ENCODE measurements around the gene TRIO. TPM values are rescaled to one million over a fixed set of nuclear protein-coding genes. Genes with fewer than 3 reads are reported as not detected.

The TRIO gene
- total and polyA plus RNA-seq, 10 of the 15 experiments (the other 5 are each of a cell fraction or from before 2014, with no cell fraction given): 5.1 to 96.4 (median 44.6) TPM

DNA sequence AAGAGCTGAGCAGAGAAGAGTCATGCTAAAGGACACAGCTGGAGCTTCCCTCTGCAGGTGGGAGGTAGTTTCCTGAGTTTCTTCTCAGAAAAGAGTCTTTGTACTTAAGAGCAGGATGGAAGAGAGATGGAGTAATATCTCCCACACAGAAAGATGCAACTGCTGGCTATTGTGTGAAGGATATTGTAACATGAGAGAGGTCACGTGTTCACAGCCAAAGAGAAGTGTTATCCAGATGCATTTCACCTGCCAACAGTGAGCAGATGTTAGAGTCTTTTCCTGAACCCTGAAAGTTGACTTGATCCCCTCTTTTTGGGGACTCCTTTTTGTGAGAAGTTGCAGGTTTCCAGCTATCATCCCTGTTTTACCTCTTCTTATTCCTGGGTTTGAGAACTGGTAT is 14.0 kb upstream of the TRIO start:
- TF ChIP-seq CHD4 (IDR thresholded peaks at IDR 0.05): no peak
- peak; percentile 45; the same call in 1 of the 2 replicates for TF ChIP-seq RAD51 (IDR thresholded peaks at IDR 0.05)
- TF ChIP-seq, protein P1, sequence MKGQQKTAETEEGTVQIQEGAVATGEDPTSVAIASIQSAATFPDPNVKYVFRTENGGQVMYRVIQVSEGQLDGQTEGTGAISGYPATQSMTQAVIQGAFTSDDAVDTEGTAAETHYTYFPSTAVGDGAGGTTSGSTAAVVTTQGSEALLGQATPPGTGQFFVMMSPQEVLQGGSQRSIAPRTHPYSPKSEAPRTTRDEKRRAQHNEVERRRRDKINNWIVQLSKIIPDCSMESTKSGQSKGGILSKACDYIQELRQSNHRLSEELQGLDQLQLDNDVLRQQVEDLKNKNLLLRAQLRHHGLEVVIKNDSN (IDR thresholded peaks at IDR 0.05; ENCODE audit: borderline replicate concordance, extremely low read length, insufficient read depth, low read depth, low read length): peak; percentile 12
- RAD21 ChIA-PET (ENCODE audit: unreplicated experiment): interaction anchor here (1.0 kb wide), 1 partner anchor 79 kb away, joined by 3 read pairs; no protein-coding TSS in a partner anchor
- WGBS (ENCODE audit: insufficient coverage, insufficient replicate concordance, low lambda C conversion rate, missing lambda C conversion rate): 0% methylated on average over 1 of the region's 1 CpG
- in situ Hi-C loops (cut with MboI): no loop called here
- no peak overlapping the region for H3K27ac ChIP-seq (ENCODE audit: control insufficient read depth, insufficient read depth)
- no peak overlapping the region for H2AFZ ChIP-seq (ENCODE audit: control insufficient read depth, low read depth, low read length)
- H3K4me2 ChIP-seq (ENCODE audit: control insufficient read depth, insufficient read depth): no peak overlapping the region
- H3K79me2 ChIP-seq (ENCODE audit: control insufficient read depth, insufficient read depth, low read length): no peaks in the 10 kb centered on the region
- H3K9ac ChIP-seq (ENCODE audit: control insufficient read depth, insufficient read depth, low read length): no peak overlapping the region
- BruUV-seq (replicated peaks): no TSS peak
- intact Hi-C loops (cut with micrococcal nuclease; ENCODE audit: unreplicated experiment): no loop called here
- DNase-seq (ENCODE audit: low read depth, low spot score) (no peak), FAIRE-seq (no peak), ATAC-seq (no peak)
- POLR2A ChIA-PET: no interaction called here
- H3K4me3 ChIP-seq: no peak overlapping the region
- H3K4me1 ChIP-seq (ENCODE audit: control insufficient read depth, insufficient read depth, low read length): no peaks in the 10 kb centered on the region
- SMC1A ChIA-PET (ENCODE audit: uncharacterized antibody, unreplicated experiment): no interaction called here
- H3K9me3 ChIP-seq (replicated peaks; ENCODE audit: control insufficient read depth, insufficient read depth, low read length): no peaks in the 10 kb centered on the region; the same call in 2 of the 3 replicates
- CTCF ChIA-PET: no interaction called here
- no peaks in the 10 kb centered on the region; a peak in 2 of 4 replicates for H3K27me3 ChIP-seq (replicated peaks in 1 of 2; ENCODE audit: control insufficient read depth in 2 of 2, insufficient read depth in 2 of 2, low read length in 1 of 2)
- no peaks in the 10 kb centered on the region for H3K36me3 ChIP-seq (ENCODE audit: control insufficient read depth in 2 of 2, insufficient read depth in 2 of 2, low read length in 1 of 2)
- no peaks in the 10 kb centered on the region for H4K20me1 ChIP-seq (ENCODE audit: control insufficient read depth, insufficient read depth)

DNA sequence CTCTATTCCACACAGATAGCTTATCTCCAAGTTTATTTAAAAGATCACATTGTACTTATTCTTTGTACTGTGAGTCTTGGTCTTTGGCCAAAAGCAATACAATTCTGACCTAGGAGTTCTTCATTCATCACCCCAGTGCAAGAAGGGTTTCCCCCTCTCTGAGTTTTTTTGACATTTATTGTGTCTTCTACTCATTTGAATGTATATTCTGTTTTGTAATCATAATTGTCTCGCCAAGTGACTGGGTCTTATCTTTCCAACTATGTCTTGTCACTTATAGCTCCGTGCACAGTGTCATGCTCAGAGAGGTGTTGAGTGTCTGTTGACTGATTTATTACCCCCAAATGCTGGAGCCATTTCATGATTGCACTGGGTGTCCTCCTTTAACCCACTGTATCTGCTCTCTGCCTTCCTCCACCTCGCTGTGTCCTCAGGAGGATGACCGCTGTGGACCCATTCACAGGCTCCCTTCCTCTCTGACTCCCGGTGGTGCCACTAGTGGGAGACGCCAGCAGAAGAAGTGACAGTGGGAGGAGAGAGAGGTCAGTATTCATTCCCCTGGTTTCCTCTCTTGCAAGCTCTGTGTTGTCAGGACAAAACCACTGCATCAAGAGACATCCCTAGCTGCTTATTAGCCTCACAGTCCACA is 11.2 kb upstream of the TRIO start:
- H2AFZ ChIP-seq (ENCODE audit: control insufficient read depth, low read depth, low read length): no peak overlapping the region
- H3K9me3 ChIP-seq (replicated peaks; ENCODE audit: control insufficient read depth, insufficient read depth, low read length): peaks cover 6% of the 10 kb centered on the region; the same call in 2 of the 3 replicates
- BruUV-seq (replicated peaks): no TSS peak
- ChIA-PET POLR2A (no interaction called here), SMC1A (ENCODE audit: uncharacterized antibody, unreplicated experiment) (interaction anchor here (1.1 to 1.5 kb wide), 3 partner anchors 21 to 138 kb away, joined by 3 to 4 read pairs (median 3); no protein-coding TSS in a partner anchor), RAD21 (ENCODE audit: unreplicated experiment) (no interaction called here), CTCF (no interaction called here)
- no peak for TF ChIP-seq MTA2 (IDR thresholded peaks at IDR 0.05; ENCODE audit: low read depth)
- no peak for TF ChIP-seq POLR2A (IDR thresholded peaks at IDR 0.05; ENCODE audit: low read depth, low read length)
- no peak for TF ChIP-seq SRF (IDR thresholded peaks at IDR 0.05; ENCODE audit: low read depth in 2 of 2, low read length in 2 of 2)
- TF ChIP-seq NRF1 (conservative IDR thresholded peaks at IDR 0.05; ENCODE audit: low read depth, low read length): no peak
- TF ChIP-seq, protein P2, sequence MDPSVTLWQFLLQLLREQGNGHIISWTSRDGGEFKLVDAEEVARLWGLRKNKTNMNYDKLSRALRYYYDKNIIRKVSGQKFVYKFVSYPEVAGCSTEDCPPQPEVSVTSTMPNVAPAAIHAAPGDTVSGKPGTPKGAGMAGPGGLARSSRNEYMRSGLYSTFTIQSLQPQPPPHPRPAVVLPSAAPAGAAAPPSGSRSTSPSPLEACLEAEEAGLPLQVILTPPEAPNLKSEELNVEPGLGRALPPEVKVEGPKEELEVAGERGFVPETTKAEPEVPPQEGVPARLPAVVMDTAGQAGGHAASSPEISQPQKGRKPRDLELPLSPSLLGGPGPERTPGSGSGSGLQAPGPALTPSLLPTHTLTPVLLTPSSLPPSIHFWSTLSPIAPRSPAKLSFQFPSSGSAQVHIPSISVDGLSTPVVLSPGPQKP (IDR thresholded peaks at IDR 0.05; ENCODE audit: low read depth, low read length): no peak
- no peak for TF ChIP-seq SREBF1 (IDR thresholded peaks at IDR 0.05; ENCODE audit: low read length)
- TF ChIP-seq CREM (IDR thresholded peaks at IDR 0.05; ENCODE audit: low read depth): no peak
- H3K4me2 ChIP-seq (ENCODE audit: control insufficient read depth, insufficient read depth): no peak overlapping the region
- H3K27me3 ChIP-seq (replicated peaks in 1 of 2; ENCODE audit: control insufficient read depth in 2 of 2, insufficient read depth in 2 of 2, low read length in 1 of 2): no peaks in the 10 kb centered on the region; a peak in 2 of 4 replicates
- intact Hi-C loops (cut with micrococcal nuclease; ENCODE audit: unreplicated experiment): no loop called here
- H4K20me1 ChIP-seq (ENCODE audit: control insufficient read depth, insufficient read depth): no peaks in the 10 kb centered on the region
- in situ Hi-C loops (cut with MboI): no loop called here
- no peaks in the 10 kb centered on the region for H3K79me2 ChIP-seq (ENCODE audit: control insufficient read depth, insufficient read depth, low read length)
- WGBS (ENCODE audit: insufficient coverage, insufficient replicate concordance, low lambda C conversion rate, missing lambda C conversion rate): 58% methylated on average over 6 of the region's 6 CpGs
- H3K4me3 ChIP-seq: no peak overlapping the region
- no peak; the same call in 2 of the 3 replicates for ATAC-seq
- H3K9ac ChIP-seq (ENCODE audit: control insufficient read depth, insufficient read depth, low read length): no peak overlapping the region
- no peaks in the 10 kb centered on the region for H3K36me3 ChIP-seq (ENCODE audit: control insufficient read depth in 2 of 2, insufficient read depth in 2 of 2, low read length in 1 of 2)
- no peak for DNase-seq (ENCODE audit: low read depth, low spot score)
- no peak for FAIRE-seq
- no peaks in the 10 kb centered on the region for H3K4me1 ChIP-seq (ENCODE audit: control insufficient read depth, insufficient read depth, low read length)
- H3K27ac ChIP-seq (ENCODE audit: control insufficient read depth, insufficient read depth): no peak overlapping the region
